Measurements from ENCODE around the gene AKAP8L. TPM values are rescaled to one million over a fixed set of nuclear protein-coding genes. Genes with fewer than 3 reads are reported as not detected.

Gene AKAP8L
- polyA plus RNA-seq: 100 to 1,000 TPM in 1 of 4 donors, 10 to 100 TPM in 3; 40.4 to 134 (median 80.9) TPM
- long read RNA-seq, donor 1: 0 reads
- long read RNA-seq, donor 2, partial matches to known transcripts: 0 of 4 reads
- long read RNA-seq, donor 2, other reads (novel, unspliced or antisense): 0 of 4 reads
- long read RNA-seq, donor 3, partial matches to known transcripts: 0 of 4 reads
- long read RNA-seq, donor 3, other reads (novel, unspliced or antisense): 0 of 4 reads
- long read RNA-seq, donor 4, partial matches to known transcripts: 0 of 1 reads
- long read RNA-seq, donor 4, other reads (novel, unspliced or antisense): 0 of 1 reads
- long read RNA-seq, donor 5, partial matches to known transcripts: 0 of 3 reads
- long read RNA-seq, donor 5, other reads (novel, unspliced or antisense): 0 of 3 reads
- long read RNA-seq, donor 6, transcript AKAP8L-201 (14 exons, 2,146 nt): major isoform, 7 of 9 reads
- long read RNA-seq, donor 6, partial matches to known transcripts: 0 of 9 reads
- long read RNA-seq, donor 6, other reads (novel, unspliced or antisense): 0 of 9 reads
- long read RNA-seq, donor 7, transcript AKAP8L-201 (14 exons, 2,146 nt): major isoform, 11 of 17 reads
- long read RNA-seq, donor 7, partial matches to known transcripts: 5 of 17 reads
- long read RNA-seq, donor 7, other reads (novel, unspliced or antisense): 0 of 17 reads
- long read RNA-seq, donor 8: 0 reads
- long read RNA-seq, donor 9: 0 reads
- long read RNA-seq, donor 10, partial matches to known transcripts: 12 of 20 reads
- long read RNA-seq, donor 10, other reads (novel, unspliced or antisense): 0 of 20 reads

DNA sequence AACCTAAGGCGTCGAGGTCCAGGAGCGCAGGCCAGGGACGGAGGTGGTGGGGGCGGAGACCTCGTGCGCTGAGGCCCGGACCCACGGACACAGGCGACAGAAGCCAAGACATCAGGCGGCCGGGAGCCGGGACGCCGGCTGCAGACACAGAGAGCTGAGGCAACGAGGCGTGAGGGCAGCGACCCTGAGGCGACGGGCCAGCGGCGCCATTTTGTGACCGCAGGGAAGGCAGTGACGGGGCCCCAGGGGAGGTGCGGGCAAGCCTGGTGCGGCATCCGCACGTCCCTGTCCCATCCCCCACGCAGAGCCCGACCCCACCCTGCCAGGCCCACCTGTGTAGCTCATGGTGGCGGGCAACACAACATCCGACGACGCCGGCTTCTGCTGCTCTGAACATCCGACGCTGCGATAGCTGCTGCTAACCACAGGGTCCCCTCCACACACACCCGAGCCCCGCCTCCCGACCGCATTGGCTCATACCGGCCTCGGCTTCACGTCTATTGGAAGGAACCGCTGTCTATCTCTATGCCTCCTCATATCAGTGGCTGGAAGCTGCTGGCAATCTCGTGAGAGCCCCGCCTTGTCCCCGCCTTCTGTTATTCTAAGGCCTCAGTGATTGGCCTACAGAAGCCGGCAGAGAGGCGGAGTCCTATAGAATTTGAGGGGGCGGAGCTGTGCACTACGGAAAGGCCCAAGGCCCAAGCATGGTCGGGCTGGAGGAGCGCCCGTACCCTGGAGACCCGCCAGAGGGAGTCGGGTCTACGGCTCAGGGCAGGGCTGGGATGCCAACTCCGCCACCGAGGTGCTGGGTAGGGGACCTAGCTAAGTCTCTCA, at the start of gene AKAP8L:
Gene AKAP8L (minus strand): TSS at position 410 of the 834 bp plus-strand sequence. CDS start 65 bp downstream, at position 345.
- FAIRE-seq: no peak
- 0 to 1% (median 0%) methylated on average over 57 to 61 of the region's 61 CpGs for WGBS, 3 donors
- peak; percentile 100 for DNase-seq

DNA sequence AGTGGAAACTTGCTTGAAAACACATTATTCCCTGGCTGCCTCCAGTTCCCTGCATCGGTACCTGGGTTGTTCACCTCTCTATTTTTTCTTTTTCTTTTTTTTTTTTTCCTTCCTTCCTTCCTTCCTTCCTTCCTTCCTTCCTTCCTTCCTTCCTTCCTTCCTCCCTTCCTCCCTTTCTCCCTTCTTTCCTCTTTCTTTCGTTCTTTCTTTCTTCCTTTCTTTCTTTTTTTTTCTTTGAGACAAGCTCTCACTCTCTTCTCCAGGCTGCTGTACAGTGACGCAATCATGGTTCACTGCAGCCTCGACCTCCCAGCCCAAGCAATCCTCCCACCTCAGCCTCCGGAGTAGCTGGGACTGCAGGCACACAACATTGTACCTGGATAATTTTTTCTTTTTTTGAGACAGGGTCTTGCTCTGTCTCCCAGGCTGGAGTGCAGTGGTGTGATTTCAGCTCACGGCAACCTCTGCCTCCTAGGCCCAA, 49.0 kb upstream of the AKAP8L start:
- Histone ChIP-seq H3K4me1 (ENCODE audit: control insufficient read depth in 3 of 3, insufficient read depth in 2 of 3, low read depth in 1 of 3, low read length in 2 of 3) (no peaks in the 10 kb centered on the region), H3K9me3 (ENCODE audit: control insufficient read depth in 2 of 2, insufficient read depth in 1 of 2, low read depth in 1 of 2, low read length in 1 of 2) (no peaks in the 10 kb centered on the region), H3K4me3 (ENCODE audit: low read depth in 1 of 3, low read length in 3 of 3) (no peak overlapping the region), H3K36me3 (ENCODE audit: control insufficient read depth in 3 of 3, insufficient read depth in 2 of 3, low read depth in 1 of 3, low read length in 3 of 3) (no peaks in the 10 kb centered on the region), H3K27ac (ENCODE audit: low read depth in 1 of 3, low read length in 2 of 3) (no peak overlapping the region), H3K27me3 (ENCODE audit: control insufficient read depth in 3 of 3, insufficient read depth in 3 of 3, low read length in 3 of 3) (peaks cover 0 to 41% (median 9%) of the 10 kb centered on the region in 3 donors)
- DNase-seq (no peak), FAIRE-seq (no peak)
- 74 to 79% (median 75%) methylated on average over 6 of the region's 6 CpGs for WGBS, 3 donors

More for the DNA sequence above, at the start of gene AKAP8L:
- H3K36me3 ChIP-seq (ENCODE audit: control insufficient read depth in 3 of 3, insufficient read depth in 2 of 3, low read depth in 1 of 3, low read length in 3 of 3): peaks cover 2 to 42% (median 7%) of the 10 kb centered on the region in 3 donors
- peak within 1 kb of the TSS; percentile 57 to 84 (median 83) for H3K27ac ChIP-seq (ENCODE audit: low read depth in 1 of 3, low read length in 2 of 3)
- H3K4me1 ChIP-seq (ENCODE audit: control insufficient read depth in 3 of 3, insufficient read depth in 2 of 3, low read depth in 1 of 3, low read length in 2 of 3): peaks cover 1 to 15% (median 7%) of the 10 kb centered on the region in 3 donors
- H3K9me3 ChIP-seq (ENCODE audit: control insufficient read depth in 2 of 2, insufficient read depth in 1 of 2, low read depth in 1 of 2, low read length in 1 of 2): peaks cover 0 to 8% of the 10 kb centered on the region in 2 donors
- H3K4me3 ChIP-seq (ENCODE audit: low read depth in 1 of 3, low read length in 3 of 3): peak within 1 kb of the TSS; percentile 86 to 99 (median 92)
- no peaks in the 10 kb centered on the region for H3K27me3 ChIP-seq (ENCODE audit: control insufficient read depth in 3 of 3, insufficient read depth in 3 of 3, low read length in 3 of 3)

- FAIRE-seq: no peak
- peak in 1 of 2 donors; percentile 37 for DNase-seq
- peak overlapping the region in 1 of 3 donors; percentile 50 for H3K27ac ChIP-seq (ENCODE audit: low read depth in 1 of 3, low read length in 2 of 3)
- no peaks in the 10 kb centered on the region for H3K9me3 ChIP-seq (ENCODE audit: control insufficient read depth in 2 of 2, insufficient read depth in 1 of 2, low read depth in 1 of 2, low read length in 1 of 2)
- no peak overlapping the region for H3K4me3 ChIP-seq (ENCODE audit: low read depth in 1 of 3, low read length in 3 of 3)
- no peaks in the 10 kb centered on the region for H3K36me3 ChIP-seq (ENCODE audit: control insufficient read depth in 3 of 3, insufficient read depth in 2 of 3, low read depth in 1 of 3, low read length in 3 of 3)
- WGBS, 3 donors: 28 to 39% (median 37%) methylated on average over 8 of the region's 8 CpGs
- no peaks in the 10 kb centered on the region for H3K4me1 ChIP-seq (ENCODE audit: control insufficient read depth in 3 of 3, insufficient read depth in 2 of 3, low read depth in 1 of 3, low read length in 2 of 3)
- peaks cover 0 to 41% (median 9%) of the 10 kb centered on the region in 3 donors for H3K27me3 ChIP-seq (ENCODE audit: control insufficient read depth in 3 of 3, insufficient read depth in 3 of 3, low read length in 3 of 3)
Measured at GRCh38 chr19:15466851-15467733, 48.3 kb upstream of the AKAP8L start.

DNA sequence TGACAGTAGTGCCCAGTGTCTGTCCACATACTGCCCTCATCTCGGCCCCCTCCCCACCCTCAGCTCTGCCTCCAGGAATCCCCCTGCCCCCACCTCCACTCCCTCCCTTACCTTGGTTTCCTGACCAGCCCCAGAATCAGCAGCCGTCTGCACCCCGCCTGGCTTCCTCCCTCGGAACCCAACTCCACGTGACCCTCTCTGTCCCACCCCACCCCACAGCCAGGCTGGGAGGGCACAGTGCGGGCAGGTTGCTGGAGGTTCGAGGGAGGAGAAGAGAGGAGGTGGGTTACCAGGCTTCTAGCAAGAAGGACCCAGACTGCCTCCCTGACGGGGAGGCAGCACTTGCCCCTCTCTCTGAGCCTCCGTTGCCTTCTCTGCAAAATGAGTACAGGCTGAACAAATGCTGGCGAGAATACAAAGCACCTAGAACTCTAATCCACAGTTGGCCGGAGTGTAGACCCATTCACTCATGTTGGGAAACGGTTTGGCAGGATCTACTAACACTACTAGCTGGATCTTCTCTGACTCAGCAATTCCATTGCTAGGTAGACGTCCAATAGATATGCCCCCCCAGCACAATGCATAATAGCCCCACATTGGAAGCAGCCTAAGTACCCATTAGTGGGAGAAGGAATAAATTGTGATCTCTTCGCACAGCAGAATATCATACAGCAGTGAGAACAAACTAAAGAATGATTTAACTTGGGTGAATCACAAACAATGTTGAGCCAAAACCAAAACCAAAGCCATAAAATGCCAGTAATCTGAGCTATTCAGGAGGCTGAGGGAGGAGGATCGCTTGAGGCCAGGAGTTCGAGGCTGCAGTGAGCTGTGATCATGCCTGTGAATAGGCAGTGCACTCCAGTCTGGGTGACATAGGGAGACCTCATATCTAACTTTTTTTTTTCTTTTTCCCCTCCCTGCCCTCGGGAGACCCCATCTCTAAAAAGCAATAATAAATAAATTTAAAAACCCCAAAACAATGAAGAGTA, 45.9 kb upstream of the AKAP8L start, which contains the start of gene RASAL3:
Gene RASAL3 (minus strand): TSS at position 151 of the 992 bp plus-strand sequence. CDS start 186 bp downstream, outside the sequence.
- WGBS, 3 donors: 30 to 37% (median 32%) methylated on average over 15 to 17 of the region's 17 CpGs
- DNase-seq: peak in 1 of 2 donors; percentile 47
- no peak for FAIRE-seq
- Histone ChIP-seq H3K36me3 (ENCODE audit: control insufficient read depth in 3 of 3, insufficient read depth in 2 of 3, low read depth in 1 of 3, low read length in 3 of 3) (no peaks in the 10 kb centered on the region), H3K4me3 (ENCODE audit: low read depth in 1 of 3, low read length in 3 of 3) (peak within 1 kb of the TSS; percentile 21 to 53 (median 51)), H3K4me1 (ENCODE audit: control insufficient read depth in 3 of 3, insufficient read depth in 2 of 3, low read depth in 1 of 3, low read length in 2 of 3) (no peaks in the 10 kb centered on the region), H3K9me3 (ENCODE audit: control insufficient read depth in 2 of 2, insufficient read depth in 1 of 2, low read depth in 1 of 2, low read length in 1 of 2) (no peaks in the 10 kb centered on the region), H3K27ac (ENCODE audit: low read depth in 1 of 3, low read length in 2 of 3) (peak within 1 kb of the TSS in 2 of 3 donors; percentile 38 to 87), H3K27me3 (ENCODE audit: control insufficient read depth in 3 of 3, insufficient read depth in 3 of 3, low read length in 3 of 3) (peaks cover 0 to 44% (median 6%) of the 10 kb centered on the region in 3 donors)

DNA sequence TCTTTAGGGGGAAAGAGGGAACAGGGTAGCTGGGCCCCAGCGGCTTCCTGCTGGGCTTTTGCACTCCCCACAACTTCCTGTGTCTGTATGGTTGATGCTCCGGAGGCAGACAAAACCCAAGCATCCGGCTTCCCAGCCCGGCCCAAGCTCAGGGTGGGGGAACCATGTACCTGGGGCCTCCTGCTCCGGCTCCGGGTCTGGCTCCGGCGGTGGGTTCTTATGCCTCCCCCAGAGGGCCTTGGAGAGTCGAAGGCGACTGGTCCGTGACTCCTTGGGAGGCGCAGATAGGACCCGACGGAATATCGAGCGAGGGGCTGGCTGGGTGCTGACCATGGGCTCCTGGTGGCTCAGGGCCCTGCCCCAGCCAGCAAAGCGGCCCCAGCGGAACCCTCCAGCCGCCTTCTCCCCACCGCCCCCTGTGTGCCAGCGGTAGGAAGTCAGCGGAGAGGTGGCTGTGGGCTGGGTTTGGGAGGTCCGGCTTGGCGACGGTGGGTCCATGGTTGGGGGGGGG, 45.1 kb upstream of the AKAP8L start:
- H3K4me1 ChIP-seq (ENCODE audit: control insufficient read depth in 3 of 3, insufficient read depth in 2 of 3, low read depth in 1 of 3, low read length in 2 of 3): no peaks in the 10 kb centered on the region
- no peaks in the 10 kb centered on the region for H3K36me3 ChIP-seq (ENCODE audit: control insufficient read depth in 3 of 3, insufficient read depth in 2 of 3, low read depth in 1 of 3, low read length in 3 of 3)
- DNase-seq (peak in 1 of 2 donors; percentile 57), FAIRE-seq (no peak)
- peak overlapping the region in 2 of 3 donors; percentile 38 to 87 for H3K27ac ChIP-seq (ENCODE audit: low read depth in 1 of 3, low read length in 2 of 3)
- no peaks in the 10 kb centered on the region for H3K9me3 ChIP-seq (ENCODE audit: control insufficient read depth in 2 of 2, insufficient read depth in 1 of 2, low read depth in 1 of 2, low read length in 1 of 2)
- WGBS, 3 donors: 32 to 49% (median 49%) methylated on average over 19 to 25 of the region's 25 CpGs
- H3K4me3 ChIP-seq (ENCODE audit: low read depth in 1 of 3, low read length in 3 of 3): peak overlapping the region; percentile 21 to 53 (median 51)
- peaks cover 0 to 45% (median 3%) of the 10 kb centered on the region in 3 donors for H3K27me3 ChIP-seq (ENCODE audit: control insufficient read depth in 3 of 3, insufficient read depth in 3 of 3, low read length in 3 of 3)

GRCh38 chr19:15461694-15462093, 42.9 kb upstream of the AKAP8L start:
- H3K27ac ChIP-seq (ENCODE audit: low read depth in 1 of 3, low read length in 2 of 3): no peak overlapping the region
- no peaks in the 10 kb centered on the region for H3K4me1 ChIP-seq (ENCODE audit: control insufficient read depth in 3 of 3, insufficient read depth in 2 of 3, low read depth in 1 of 3, low read length in 2 of 3)
- no peak for DNase-seq
- no peak for FAIRE-seq
- peaks cover 0 to 3% (median 0%) of the 10 kb centered on the region in 3 donors for H3K36me3 ChIP-seq (ENCODE audit: control insufficient read depth in 3 of 3, insufficient read depth in 2 of 3, low read depth in 1 of 3, low read length in 3 of 3)
- 67 to 86% (median 83%) methylated on average over 2 of the region's 2 CpGs for WGBS, 3 donors
- H3K9me3 ChIP-seq (ENCODE audit: control insufficient read depth in 2 of 2, insufficient read depth in 1 of 2, low read depth in 1 of 2, low read length in 1 of 2): no peaks in the 10 kb centered on the region
- peaks cover 3 to 56% (median 5%) of the 10 kb centered on the region in 3 donors for H3K27me3 ChIP-seq (ENCODE audit: control insufficient read depth in 3 of 3, insufficient read depth in 3 of 3, low read length in 3 of 3)
- no peak overlapping the region for H3K4me3 ChIP-seq (ENCODE audit: low read depth in 1 of 3, low read length in 3 of 3)
